ENCODE results near the gene SETD7. TPM values are rescaled to one million over a fixed set of nuclear protein-coding genes. Genes with fewer than 3 reads are reported as not detected.

The SETD7 gene
- total and polyA plus RNA-seq, 2 experiments from 2014 or later = 4.8 to 20.4 TPM

GRCh38 chr4:139455126-139455538 lies 100.9 kb downstream of the SETD7 start:
- no peaks in the 10 kb centered on the region for H3K36me3 ChIP-seq
- DNase-seq (ENCODE audit: low read depth in 1 of 2, low spot score in 1 of 2) = no peak
- no peaks in the 10 kb centered on the region for H3K9me3 ChIP-seq (ENCODE audit: low read depth)
- peaks cover 14% of the 10 kb centered on the region for H3K4me1 ChIP-seq (ENCODE audit: low read depth)
- H3K27me3 ChIP-seq = no peaks in the 10 kb centered on the region
- peak overlapping the region; percentile 93 for H3K4me3 ChIP-seq
- no peak overlapping the region for H3K27ac ChIP-seq
- no peak for TF ChIP-seq CTCF (IDR thresholded peaks at IDR 0.05; ENCODE audit: low read depth, low read length)

GRCh38 chr4:139454111-139455045 lies 101.6 kb downstream of the SETD7 start, which contains the start of gene RAB33B:
RAB33B (plus strand) TSS chr4:139454121; CDS start chr4:139454196, 75 bp downstream.
- Histone ChIP-seq H3K4me1 (ENCODE audit: low read depth) (peaks cover 14% of the 10 kb centered on the region), H3K27ac (peak within 1 kb of the TSS; percentile 95), H3K9me3 (ENCODE audit: low read depth) (no peaks in the 10 kb centered on the region), H3K4me3 (peak within 1 kb of the TSS; percentile 93), H3K36me3 (no peaks in the 10 kb centered on the region), H3K27me3 (no peaks in the 10 kb centered on the region)
- no peak for TF ChIP-seq CTCF (IDR thresholded peaks at IDR 0.05; ENCODE audit: low read depth, low read length)
- DNase-seq (ENCODE audit: low read depth in 1 of 2, low spot score in 1 of 2) = peak in 1 of 2 donors; percentile 94

GRCh38 chr4:139453371-139454110 lies 102.5 kb downstream of the SETD7 start:
- TF ChIP-seq CTCF (IDR thresholded peaks at IDR 0.05; ENCODE audit: low read depth, low read length) = no peak
- Histone ChIP-seq H3K27ac (peak overlapping the region; percentile 95), H3K4me3 (peak overlapping the region; percentile 93), H3K9me3 (ENCODE audit: low read depth) (no peaks in the 10 kb centered on the region), H3K4me1 (ENCODE audit: low read depth) (peaks cover 14% of the 10 kb centered on the region), H3K27me3 (no peaks in the 10 kb centered on the region), H3K36me3 (no peaks in the 10 kb centered on the region)
- peak; percentile 97 to 99 for DNase-seq (ENCODE audit: low read depth in 1 of 2, low spot score in 1 of 2)

GRCh38 chr4:139453041-139453370 lies 103.0 kb downstream of the SETD7 start:
- TF ChIP-seq CTCF (IDR thresholded peaks at IDR 0.05; ENCODE audit: low read depth, low read length) = peak; percentile 33
- Histone ChIP-seq H3K27ac (peak overlapping the region; percentile 95), H3K27me3 (no peaks in the 10 kb centered on the region), H3K4me3 (peak overlapping the region; percentile 93), H3K4me1 (ENCODE audit: low read depth) (peaks cover 14% of the 10 kb centered on the region), H3K9me3 (ENCODE audit: low read depth) (no peaks in the 10 kb centered on the region), H3K36me3 (no peaks in the 10 kb centered on the region)
- DNase-seq (ENCODE audit: low read depth in 1 of 2, low spot score in 1 of 2) = no peak

GRCh38 chr4:139451997-139452396 lies 104.0 kb downstream of the SETD7 start:
- Histone ChIP-seq H3K9me3 (ENCODE audit: low read depth) (no peaks in the 10 kb centered on the region), H3K4me1 (ENCODE audit: low read depth) (peaks cover 14% of the 10 kb centered on the region), H3K27me3 (no peaks in the 10 kb centered on the region), H3K36me3 (no peaks in the 10 kb centered on the region), H3K27ac (peak overlapping the region; percentile 95), H3K4me3 (peak overlapping the region; percentile 93)
- no peak for DNase-seq (ENCODE audit: low read depth in 1 of 2, low spot score in 1 of 2)
- TF ChIP-seq CTCF (IDR thresholded peaks at IDR 0.05; ENCODE audit: low read depth, low read length) = no peak

Measured in cardiac muscle cell (in vitro differentiated cells and primary cell).